ENCODE data around the gene SFXN5.

The SFXN5 gene

GRCh38 chr2:73053316-73054114 is 18.0 kb downstream of the SFXN5 start:
- no peak for DNase-seq (ENCODE audit: extremely low read depth in 1 of 2, low read depth in 1 of 2)

- no peak for DNase-seq (ENCODE audit: extremely low read depth in 1 of 2, low read depth in 1 of 2)
Measured at GRCh38 chr2:73050121-73050545, 21.4 kb downstream of the SFXN5 start.

DNA sequence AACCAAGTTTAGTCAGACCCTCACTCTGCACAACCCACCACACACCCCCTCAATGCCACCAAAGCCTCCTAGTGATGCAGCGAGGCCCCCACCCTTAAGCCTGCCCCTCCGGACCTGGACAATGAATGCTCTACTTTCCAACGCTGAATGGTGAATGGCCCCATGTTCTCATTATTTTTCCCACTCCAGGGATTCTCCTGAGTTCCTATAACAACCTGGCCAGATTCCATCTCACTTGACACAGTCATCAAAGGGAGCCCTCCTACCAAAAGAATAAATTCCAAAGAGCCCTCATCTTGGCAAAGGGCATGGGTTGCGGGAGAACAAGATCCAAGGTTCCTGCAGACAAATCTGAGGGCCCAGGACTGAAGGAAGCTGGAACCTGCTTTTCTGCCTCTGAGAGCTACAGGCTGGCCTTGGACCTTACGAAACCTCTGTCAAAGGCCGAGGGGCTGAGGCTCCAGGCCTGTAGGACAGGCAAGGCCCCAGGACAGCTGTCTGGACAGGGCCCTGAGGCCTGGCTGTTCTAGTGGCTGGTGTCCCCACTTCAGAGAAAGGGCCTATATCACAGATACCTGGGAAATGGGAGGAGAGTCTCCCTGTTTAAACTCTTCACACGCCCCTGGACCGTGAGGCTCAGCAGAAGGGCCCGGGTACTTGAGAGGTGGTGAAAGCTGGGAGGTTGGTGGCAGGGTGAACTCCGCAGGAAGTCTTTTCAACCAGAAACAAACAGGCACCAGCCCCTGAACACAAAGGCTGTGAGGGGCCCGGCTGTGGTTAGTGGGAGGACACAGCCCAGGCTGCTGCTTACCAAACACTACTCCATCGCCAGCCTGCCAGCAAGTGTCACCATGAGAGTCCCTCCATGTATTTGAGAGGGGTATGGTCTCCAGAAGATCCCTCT is 27.3 kb downstream of the SFXN5 start:
- DNase-seq (ENCODE audit: extremely low read depth in 1 of 2, low read depth in 1 of 2), result no peak

GRCh38 chr2:73043276-73043675 is 28.2 kb downstream of the SFXN5 start:
- DNase-seq (ENCODE audit: extremely low read depth in 1 of 2, low read depth in 1 of 2), result no peak

GRCh38 chr2:73037947-73038585 is 33.4 kb downstream of the SFXN5 start:
- DNase-seq (ENCODE audit: extremely low read depth in 1 of 2, low read depth in 1 of 2), result no peak

- no peak for DNase-seq (ENCODE audit: extremely low read depth in 1 of 2, low read depth in 1 of 2)
Measured at GRCh38 chr2:73036766-73037165, 34.7 kb downstream of the SFXN5 start.

GRCh38 chr2:73035899-73036711 is 35.4 kb downstream of the SFXN5 start:
- no peak for DNase-seq (ENCODE audit: extremely low read depth in 1 of 2, low read depth in 1 of 2)

DNA sequence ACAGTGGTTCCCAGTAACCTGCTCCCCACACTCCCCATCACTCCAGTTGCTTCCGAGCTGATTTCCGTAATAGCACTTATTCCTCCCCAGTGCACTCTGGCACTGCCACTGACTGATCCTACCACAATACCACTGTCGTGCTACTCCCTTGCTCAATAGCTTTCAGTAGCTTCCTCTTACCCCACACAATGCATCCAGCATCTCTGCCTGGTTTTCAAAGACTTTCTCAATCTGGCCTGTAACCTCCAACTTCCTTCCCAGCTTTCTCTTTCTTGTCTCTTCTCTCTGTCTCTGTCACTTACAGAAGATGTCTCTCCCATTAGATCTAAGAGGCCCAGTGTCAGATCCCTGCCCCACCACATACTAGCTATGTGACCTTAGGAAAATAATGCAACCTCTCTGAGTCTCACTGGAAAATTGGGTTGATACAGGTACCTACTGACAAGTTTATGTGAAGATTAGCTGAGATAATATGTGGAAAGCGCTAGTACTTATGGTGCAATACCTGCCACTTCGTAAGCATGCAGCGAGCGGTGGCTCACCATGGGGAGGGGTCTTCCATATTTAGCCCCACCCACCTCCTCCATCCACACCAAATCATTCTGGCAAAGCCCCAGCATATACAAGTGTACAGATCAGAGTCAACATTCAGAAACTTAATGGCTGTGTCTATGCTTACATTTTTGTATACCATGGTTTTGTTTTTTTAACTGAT is 36.7 kb downstream of the SFXN5 start:
- DNase-seq (ENCODE audit: extremely low read depth in 1 of 2, low read depth in 1 of 2), result no peak

GRCh38 chr2:73033766-73034381 is 37.6 kb downstream of the SFXN5 start:
- no peak for DNase-seq (ENCODE audit: extremely low read depth in 1 of 2, low read depth in 1 of 2)

DNA sequence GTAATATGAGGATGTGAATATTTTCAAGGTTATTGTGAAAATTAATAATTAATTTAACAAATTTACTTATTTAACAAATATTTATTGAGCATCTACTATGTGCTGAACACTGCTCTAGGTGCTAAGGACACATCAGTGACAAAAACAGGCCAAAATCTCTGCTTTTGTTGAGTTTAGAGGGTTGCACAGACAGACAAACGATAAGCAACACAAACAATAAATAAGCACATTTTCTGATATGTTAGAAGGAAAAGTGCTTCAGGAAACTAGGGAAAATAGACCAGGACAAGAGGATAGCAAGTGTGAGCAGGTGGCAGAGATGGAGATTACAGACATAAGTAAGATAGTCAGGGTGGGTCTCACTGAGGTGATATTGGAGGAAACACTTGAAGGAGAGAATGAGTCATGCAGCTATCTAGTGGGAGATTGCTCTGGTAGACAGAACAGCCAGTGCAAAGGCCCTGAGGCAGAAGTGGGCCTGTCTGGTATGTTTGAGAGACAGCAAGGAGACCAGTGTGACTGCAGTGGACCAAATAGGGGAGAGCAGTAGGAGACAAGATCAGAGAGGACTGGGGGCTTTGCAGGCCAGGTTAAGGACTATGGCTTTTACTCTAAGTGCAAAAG is 38.3 kb downstream of the SFXN5 start:
- DNase-seq (ENCODE audit: extremely low read depth in 1 of 2, low read depth in 1 of 2), result no peak

DNA sequence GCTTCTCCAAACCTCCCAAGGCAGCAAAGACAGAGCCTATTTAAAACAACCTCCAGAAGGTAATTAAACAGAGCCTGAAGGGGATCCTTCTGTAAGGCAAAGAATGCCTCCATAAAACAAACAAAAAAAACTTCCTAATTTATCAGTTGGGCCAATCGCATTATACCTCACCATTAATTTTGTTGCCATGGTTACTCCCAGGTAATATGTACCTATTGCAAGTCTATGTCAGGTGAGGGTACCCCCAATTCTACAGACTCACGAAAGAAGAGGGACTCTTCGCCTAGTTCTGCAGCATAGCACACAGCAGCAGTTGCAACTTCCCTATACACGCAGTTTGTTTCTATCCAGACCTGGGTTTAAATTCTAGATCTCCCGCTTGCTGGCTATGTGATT is 38.8 kb downstream of the SFXN5 start:
- no peak for DNase-seq (ENCODE audit: extremely low read depth in 1 of 2, low read depth in 1 of 2)

DNA sequence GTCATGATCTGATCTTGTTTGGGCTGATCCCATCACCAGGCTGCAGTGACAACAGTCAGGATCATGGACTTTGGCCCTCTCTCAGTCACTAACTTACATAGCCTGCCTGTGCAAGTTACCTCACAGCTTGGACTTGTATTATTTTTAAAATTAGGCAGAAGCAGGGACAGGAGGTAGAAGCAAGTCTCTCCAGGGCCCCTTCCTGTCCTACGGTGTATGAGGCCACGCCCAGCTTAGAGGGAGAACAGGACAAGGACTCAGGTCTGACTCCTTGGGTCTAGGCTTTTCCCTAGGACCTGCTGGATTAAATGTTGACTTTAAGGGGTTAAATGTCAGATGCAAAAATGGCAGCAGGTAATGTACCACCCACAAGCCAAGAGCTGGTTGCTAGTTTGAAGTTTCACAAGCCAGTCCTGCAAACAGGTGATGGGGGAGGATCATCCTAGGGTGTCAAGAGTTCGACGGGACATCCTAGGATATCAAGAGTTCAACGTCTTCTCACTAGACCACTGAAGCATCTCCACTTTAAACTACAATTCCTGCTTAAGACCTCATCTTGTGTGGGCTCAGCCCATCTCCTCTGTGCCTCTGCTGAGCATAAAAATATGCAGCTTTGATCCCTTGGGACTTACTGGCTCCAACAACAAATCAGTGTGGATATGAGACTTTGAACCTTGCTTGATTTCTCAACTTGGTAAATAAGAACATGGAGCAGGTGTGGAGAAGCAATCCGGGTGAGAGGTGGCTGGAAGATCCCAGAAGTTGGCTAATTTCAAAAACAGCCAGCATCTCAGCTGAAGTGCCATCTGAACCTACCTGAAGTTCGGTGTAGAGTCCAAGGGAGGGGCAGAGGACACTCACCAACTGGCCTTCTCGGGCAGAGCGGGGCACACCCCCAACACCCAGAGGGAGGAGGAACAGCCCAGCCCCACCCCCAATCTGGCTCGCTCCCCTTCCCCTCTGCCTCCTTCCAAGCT is 39.5 kb downstream of the SFXN5 start:
- DNase-seq (ENCODE audit: extremely low read depth in 1 of 2, low read depth in 1 of 2), result no peak

GRCh38 chr2:73031095-73031678 is 40.3 kb downstream of the SFXN5 start:
- no peak for DNase-seq (ENCODE audit: extremely low read depth in 1 of 2, low read depth in 1 of 2)

- no peak for DNase-seq (ENCODE audit: extremely low read depth in 1 of 2, low read depth in 1 of 2)
Measured at GRCh38 chr2:73028841-73029240, 42.7 kb downstream of the SFXN5 start.

GRCh38 chr2:73027340-73027739 is 44.2 kb downstream of the SFXN5 start:
- no peak for DNase-seq (ENCODE audit: extremely low read depth in 1 of 2, low read depth in 1 of 2)

DNA sequence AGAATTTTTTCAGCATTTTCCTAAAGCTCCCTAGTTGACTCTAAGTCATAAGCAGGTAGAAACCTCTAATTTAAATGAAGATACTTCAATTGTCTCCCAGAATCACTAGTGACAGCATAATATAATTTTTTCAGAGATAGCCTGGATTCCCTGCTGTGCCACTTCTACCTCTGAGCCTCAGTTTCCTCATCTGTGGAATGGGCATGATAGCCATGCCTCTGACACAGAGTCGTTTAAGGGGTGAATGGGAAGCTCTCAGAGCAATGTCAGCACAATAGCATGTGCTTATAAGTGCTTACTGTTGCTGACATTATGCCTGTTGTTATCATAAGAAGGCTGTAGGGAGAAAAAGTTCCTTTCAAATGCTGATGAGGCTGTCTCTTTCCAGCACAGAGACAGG is 48.0 kb downstream of the SFXN5 start:
- no peak for DNase-seq (ENCODE audit: extremely low read depth in 1 of 2, low read depth in 1 of 2)

- DNase-seq (ENCODE audit: extremely low read depth in 1 of 2, low read depth in 1 of 2), result no peak
Measured at GRCh38 chr2:73022024-73022568, 49.4 kb downstream of the SFXN5 start.
